NCI-H510A (cell line): ENCODE results near the gene JPH4.
"Not testable (repeated sequence)": the region's sequence is repeated elsewhere in the genome, so short reads cannot be mapped to it uniquely, and the experiment has no call there.

Experiments used
- DNase-seq: peaks from one replicate; lab custom pipeline; 2025; lab: John Stamatoyannopoulos, UW

Gene JPH4

GRCh38 chr14:23578560-23579310 lies at the start of gene JPH4:
Gene JPH4, minus strand, starts transcription at chr14:23578790. Its CDS starts 1,337 bp downstream, at chr14:23577453.
- DNase-seq: peak; percentile 15

DNA sequence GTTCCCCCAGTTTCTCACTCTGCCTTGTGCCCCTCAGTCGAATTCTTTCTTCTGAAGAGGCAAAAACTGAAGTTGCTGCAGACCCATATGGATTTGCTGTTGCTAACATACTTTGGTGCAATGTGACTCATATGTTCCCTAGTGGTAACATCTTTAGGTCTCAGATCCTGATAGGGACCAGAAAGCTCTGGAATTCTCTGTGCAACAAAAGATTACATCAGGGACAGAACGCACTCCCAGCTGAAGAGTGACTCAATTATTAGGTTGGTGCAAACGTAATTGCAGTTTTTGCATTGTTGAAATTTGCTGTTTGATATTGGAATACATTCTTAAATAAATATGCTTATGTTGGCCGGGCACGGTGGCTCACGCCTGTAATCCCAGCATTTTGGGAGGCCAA lies 49.4 kb upstream of the JPH4 start:
- no peak for DNase-seq

DNA sequence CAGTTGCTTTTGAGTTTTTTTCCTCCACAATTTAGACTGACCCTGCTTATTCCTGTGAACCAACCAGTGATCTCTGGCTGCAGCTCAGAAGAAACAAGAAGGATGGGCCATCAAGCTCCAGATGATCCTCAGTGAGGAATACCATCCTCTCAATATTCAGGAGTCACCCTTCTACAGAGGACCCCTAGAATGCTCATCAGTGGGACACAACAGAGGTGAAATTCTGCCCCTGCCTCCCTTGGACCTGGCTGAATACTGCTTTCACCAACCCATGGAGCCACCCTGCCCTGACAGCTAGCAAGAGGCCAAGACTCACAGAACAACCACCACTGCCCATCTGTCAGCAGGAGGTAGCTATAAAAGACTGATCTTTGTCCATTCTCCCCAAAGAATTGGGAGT lies 48.4 kb upstream of the JPH4 start:
- no peak for DNase-seq

DNA sequence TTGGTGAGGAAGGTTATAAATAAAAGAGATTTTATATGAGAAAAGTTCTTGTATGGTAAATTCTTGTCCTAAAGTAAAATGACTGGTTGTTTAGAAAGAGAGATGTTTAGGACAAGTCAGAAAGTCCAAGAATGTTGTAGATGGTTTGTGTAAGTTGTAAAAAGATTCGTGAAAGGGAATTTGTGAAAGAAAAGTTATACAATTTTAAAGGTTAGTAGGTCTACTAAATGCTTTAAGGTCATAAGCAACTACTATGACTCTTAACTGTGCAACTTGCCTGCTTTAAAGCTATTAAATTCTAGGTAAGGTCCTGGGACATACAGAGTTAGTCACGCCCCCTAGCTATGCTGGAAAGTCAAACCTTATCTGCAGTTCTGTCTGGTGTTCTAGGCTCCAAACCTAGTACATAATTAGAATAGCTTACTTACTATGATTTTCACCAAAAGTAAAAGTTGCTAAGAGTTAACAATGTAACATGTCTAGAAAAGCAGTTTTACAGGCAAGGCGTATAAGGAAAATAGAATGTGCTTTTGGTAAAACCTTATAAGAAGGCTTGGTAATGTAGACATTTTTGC lies 46.3 kb upstream of the JPH4 start:
- DNase-seq: no peak

DNA sequence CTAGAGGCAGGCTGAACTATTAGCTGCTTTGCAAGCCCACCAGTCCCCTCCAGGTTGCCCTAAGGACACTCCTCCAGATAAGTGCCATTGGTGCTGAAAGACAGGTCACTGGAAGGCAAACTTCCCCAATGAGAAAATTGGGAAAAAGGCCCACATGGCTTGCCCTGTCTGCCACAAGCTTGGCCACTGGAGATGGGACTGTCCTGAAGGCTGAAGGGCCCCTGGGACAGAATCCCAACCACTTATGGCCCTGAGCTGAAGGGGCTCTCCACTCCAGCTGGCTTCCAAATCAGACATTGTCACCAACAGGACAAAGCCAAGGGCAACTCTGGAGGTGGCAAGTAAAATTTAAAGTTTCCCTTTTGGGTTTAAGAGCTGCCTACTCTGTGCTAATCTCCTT lies 45.4 kb upstream of the JPH4 start:
- DNase-seq: no peak

DNA sequence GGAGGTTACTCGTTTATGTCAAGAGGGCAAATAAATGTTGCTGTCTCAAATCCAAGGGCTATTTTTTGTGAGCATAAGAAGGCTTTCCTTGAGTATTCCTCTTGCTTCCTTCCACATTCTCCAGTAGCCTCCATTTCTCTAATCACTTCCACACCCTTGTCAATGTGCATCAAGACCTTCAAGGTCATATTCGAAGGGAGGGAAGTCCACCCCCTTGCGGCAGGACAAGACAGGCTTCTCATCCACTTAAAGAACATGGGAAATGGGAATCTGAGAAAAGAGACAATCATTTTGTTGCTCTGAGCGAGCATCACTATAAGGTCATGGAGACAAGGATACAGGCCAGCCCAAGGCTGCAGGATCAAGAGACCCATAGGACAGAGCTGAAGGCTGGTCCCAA lies 44.4 kb upstream of the JPH4 start:
- no peak for DNase-seq

DNA sequence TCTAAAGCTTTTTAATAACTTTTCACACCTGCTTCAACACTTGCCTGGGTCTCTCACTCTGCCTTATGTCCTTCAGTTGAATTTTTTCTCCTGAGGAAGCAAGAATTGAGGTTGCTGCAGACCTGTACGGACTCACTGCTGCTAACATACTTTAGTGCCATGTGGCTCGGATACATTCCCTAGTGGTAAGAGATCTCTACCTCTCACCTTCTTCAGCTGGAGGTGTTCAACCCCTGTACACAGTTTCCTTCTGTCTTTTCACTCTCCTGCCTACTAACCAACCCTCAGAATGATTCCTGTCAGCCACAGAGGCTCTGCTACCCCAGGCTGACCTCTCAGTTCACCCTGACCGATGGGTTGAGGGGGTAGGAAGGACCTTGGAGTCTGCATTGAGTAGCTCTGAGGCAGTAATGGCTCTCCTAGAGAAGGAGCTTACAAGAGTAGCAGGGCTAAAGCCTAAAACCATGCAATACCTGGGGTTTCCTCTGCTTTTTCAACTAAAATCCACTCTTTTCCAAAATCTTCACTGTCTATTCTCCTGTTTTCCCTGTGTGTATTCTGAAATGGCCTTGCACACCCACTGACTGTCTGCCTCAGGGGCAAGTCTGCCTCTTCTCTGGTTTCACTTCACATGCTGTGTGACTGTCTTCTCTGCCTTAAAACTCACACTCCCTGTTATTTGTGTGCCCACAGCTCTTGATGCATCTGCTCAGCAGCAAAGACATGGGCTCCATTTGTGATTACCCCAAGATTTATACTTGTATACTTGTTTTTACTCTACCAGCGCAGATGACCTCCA lies 43.5 kb upstream of the JPH4 start:
- no peak for DNase-seq

DNA sequence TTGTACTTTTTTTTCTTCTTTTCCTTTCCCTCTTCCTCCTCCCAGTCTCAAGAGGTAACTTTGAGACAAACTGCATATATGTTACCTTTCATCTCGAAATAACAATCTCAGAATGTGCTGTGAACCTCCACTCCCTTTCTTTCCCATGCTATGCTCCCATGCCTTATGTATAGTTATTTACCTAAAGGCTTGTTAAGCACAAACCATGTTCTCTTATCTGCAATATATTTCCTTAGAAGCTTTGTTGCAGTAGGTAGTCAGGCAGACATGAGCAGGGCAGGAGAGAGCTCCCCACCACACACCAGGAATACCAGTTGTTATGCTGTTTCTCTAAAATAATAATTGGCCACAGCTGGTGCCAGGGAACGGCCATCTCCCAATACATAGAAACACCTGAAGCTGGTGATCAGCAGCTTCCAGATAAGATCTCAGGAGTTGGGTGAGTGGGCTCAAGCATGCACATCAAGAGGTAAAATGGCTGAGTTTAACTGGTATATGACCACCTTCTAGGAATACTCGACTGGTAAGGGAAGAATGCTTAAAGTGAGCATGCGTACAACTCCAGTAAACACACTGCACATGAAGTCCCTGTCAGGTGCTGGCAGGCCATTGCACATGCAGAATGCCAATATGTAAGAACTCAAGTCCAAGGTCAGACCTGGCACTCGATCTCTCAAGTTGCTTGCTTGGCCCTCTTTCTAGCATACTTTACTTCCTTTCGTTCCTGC lies 42.8 kb upstream of the JPH4 start:
- no peak for DNase-seq

DNA sequence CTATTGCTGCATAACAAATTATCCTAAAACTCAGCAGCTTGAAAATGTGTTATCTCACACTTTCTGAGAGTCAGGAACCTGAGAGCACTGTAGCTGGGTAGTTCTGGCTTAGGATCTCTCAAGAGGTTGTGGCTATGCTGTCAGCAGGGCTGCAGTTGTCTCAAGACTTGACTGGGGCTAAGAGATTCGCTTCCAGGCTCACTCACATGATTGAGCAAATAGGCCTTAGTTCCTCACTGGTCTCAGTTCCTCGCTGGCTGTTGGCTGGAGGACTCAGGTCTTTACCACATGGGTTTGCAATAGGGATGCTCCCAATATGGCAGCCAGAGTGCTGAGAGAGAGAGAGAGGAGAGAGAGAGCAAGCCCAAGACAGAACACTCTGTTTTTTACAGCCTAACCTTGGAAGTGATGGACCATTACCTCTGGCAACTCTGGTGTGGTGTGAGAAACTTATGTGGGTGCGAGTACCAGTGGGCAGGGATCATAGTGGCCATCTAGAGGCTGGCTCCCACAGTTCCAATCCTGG lies 41.6 kb upstream of the JPH4 start:
- DNase-seq: no peak

DNA sequence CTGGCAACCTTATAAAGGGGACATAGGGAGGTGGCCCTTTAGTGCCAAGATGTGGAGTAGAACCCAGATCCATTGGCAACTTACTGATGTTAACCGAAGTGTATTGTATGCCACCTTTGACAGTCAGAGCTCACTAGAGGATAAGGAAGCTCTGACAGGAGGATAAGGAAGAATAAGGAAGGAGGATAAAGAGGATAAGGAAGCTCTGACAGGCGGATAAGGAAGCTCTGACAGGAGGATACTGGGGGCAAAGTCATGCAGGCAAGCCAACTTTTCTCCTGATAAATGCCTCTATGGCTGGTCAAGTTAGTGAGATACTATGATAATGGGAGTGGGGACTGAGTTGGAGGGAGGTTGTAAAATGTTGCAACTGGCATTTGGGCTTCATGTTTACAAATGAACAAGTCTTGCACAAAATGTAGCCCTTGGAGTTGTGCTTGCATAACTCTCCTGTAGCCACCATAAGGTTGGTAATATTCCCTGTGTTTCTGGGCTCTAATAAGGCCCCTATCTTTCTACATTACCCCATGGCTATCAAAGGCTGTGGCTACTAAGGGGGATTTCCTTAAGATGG lies 39.9 kb upstream of the JPH4 start:
- DNase-seq: no peak

- DNase-seq: no peak
Observed at GRCh38 chr14:23617539-23617938, 38.9 kb upstream of the JPH4 start.

DNA sequence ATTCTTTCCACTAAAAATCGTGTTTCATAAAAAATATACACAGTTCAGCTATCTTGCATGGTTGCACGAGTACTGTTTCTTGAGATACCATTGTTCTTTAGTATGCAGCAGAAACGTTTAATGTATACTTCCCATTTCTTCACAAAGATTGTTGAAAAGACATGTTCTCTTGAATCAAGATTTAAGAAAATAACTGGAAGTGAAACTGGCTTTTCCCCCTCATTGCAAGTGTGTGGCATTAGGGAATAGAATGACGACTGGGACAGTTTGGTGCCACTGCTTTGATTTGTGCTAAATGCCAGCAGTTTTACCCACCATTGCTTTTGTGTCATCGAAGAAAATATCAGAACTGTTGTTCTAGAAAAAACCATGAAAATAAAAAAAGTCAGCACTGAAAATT lies 37.3 kb upstream of the JPH4 start:
- DNase-seq: no peak

DNA sequence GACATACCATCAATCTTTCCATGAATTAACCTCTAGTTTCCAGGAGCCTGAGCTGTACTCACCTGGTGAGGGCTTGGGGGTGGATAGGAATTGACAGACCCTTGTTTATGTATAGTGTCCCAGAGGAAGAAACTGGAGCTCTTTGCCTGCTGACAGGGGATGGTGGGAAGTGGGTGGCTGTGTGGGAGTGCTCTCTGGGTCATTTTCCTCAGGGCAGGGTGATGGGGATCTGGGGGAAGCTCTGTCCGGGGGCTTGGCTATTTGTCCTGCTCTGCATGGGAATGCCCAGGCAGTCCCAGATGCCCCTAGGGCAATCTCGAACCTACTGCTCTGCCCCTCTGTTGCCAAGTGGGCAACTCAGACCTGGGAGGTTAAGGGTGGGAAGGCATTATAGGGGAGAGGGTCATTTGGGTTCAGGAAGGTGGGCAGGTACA lies 35.8 kb upstream of the JPH4 start:
- no peak for DNase-seq

- no peak for DNase-seq
Observed at GRCh38 chr14:23613242-23614070, 34.9 kb upstream of the JPH4 start.

DNA sequence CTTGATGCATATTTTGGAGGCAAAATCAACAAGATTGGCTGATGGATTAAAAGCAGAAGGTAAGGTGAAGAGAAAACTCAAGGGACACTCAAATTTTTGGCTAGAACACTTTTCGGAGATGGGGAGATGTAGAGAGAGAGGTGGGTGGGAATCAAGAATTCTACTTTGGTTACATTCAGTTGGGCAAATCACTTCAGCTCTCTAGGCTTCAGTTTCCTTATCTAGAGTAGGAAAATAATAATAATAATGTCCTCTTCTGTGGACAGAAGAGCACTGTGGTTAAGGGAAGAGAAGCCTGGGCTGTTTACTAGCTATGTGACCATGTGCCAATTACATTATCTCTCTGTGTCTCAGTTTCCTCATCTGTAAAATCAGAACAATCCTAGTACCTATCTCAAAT lies 34.2 kb upstream of the JPH4 start:
- DNase-seq: no peak

DNA sequence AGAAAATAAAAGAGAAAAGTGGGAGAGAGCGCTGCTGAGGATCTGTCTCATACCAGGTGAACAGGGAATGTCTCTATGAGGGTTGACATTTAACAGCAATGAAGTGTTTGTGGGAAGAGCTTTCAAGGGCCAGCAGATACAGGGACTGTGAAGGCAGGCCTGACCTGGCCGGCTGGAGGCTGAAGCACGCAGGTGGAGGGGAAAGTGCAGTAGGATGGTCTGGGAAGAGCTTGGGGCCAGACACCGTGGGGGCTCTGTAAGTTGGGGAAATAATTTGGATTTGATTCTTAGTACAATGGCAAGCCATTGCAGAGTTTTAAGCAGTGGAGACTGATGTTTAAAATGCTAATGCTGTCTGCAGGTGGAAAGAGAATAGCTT lies 33.8 kb upstream of the JPH4 start:
- DNase-seq: no peak

GRCh38 chr14:23610815-23611289 lies 32.3 kb upstream of the JPH4 start:
- no peak for DNase-seq

DNA sequence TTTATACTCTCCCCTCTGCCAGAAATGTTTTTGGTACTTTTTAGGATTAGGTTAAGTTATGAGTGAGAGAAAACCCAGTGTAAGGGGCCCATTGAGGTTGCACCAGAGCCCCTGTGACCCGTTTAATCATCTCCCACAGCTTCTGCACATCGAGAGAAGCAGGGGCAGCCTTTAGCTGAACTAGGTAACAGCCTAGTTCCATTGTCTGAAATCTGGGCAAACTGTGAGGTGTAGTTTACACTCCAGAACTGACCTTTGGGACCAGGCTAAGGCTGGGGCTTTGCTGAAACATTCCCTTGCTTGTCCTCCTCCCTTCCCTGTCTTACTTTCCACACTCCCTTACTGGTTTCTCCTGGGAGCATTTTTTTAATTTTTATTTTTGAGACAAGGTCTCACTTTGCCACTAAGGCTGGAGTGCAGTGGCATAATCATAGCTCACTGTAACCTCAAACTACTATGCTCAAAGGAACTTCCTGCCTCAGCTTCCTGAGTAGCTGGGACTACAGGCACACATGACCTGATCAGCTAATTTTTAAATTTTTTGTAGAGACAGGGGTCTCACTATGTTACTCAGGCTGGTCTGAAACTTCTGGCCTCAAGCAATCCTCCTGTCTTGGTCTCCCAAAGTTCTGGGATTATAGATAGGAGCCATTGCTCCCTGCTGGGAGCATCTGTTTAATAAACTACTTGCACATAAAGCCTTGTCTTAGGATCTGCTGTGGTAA lies 31.7 kb upstream of the JPH4 start:
- DNase-seq: no peak

DNA sequence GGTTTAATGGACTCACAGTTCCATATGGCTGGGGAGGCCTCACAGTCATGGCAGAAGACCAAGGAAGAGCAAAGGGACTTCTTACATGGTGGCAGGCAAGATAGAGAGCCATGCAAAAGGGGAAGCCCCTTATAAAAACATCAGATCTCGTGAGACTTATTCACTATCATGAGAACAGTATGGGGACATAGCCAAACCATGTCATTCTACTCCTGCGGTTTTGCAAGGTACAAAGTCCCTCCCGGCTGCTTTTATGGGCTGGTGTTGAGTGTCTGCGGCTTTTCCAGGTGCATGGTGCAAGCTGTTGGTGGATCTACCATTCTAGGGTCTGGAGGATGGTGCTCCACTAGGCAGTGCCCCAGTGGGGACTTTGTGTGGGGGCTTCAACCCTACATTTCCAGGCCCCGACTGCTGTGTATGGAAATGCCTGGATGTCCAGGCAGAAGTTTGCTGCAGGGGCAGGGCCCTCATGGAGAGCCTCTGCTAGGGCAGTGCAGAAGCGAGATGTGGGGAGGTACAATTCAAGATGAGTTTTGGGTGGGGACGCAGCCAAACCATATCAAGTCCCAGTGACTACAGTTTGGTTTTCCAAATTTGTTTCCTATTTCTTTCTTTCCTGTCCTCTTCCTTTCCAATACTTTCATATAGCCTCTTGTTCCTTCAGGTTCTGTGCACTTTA lies 31.0 kb upstream of the JPH4 start:
- not testable (repeated sequence) for DNase-seq

- no peak for DNase-seq
Observed at GRCh38 chr14:23609001-23609400, 30.4 kb upstream of the JPH4 start.
